ENCODE measurements around the gene ZACN.

The ZACN gene

DNA sequence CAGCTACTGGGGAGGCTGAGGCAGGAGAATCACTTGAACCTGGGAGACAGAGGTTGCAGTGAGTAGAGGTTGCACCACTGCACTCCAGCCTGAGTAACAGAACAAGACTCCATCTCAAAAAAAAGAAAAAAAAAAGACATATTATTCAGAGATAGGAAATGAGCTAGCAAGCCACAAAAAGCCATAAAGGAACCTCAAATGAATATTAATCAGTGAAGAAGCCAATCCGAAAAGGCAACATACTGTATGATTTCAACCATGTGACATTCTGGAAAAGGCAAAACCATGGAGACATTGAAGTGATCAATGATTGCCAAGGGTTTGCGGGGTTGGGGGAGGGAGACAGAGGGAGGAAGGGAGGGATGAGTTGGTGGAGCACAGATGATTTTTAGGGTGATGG lies 33.0 kb downstream of the ZACN start:
- 98% methylated on average over 2 of the region's 2 CpGs for WGBS
- no peaks in the 10 kb centered on the region for H3K27me3 ChIP-seq (ENCODE audit: insufficient read depth, low read length)
- no peaks in the 10 kb centered on the region for H3K36me3 ChIP-seq (ENCODE audit: insufficient read depth, low read length)
- no peak overlapping the region for H3K27ac ChIP-seq (ENCODE audit: low read depth, low read length)
- no peak overlapping the region for H3K4me3 ChIP-seq (ENCODE audit: low read length)
- H3K9ac ChIP-seq (ENCODE audit: low read depth, low read length): no peak overlapping the region
- no peaks in the 10 kb centered on the region for H3K9me3 ChIP-seq (ENCODE audit: insufficient read depth, low read depth, low read length)
- H3K4me1 ChIP-seq (ENCODE audit: insufficient read depth, low read length): no peaks in the 10 kb centered on the region

DNA sequence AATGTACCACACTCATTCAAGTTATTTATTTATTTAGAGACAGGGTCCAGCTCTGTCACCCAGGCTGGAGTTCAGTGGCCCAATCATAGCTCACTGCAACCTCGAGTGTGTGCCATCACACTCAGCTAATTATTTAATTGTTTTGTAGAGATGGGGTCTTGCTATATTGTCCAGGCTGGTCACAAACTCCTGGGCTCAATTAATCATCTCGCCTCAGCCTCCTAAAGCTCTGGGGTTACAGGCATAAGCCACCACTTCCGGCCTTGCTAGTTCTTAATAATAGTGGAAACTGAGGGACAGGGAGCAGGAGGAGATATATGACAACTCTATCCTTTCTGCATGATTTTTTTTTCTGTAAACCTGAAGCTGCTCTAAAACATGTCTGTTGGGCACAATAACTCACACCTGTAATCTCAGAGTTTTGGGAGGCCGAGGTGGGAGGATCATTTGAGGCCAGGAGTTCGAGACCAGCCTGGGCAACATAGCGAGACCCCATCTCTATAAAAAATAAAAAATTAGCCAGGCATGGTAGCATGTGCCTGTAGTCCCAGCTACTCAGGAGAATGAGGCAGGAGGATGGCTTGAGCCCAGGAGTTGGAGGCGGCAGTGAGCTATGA lies 36.3 kb downstream of the ZACN start:
- Histone ChIP-seq H3K9me3 (ENCODE audit: insufficient read depth, low read depth, low read length) (no peaks in the 10 kb centered on the region), H3K4me3 (ENCODE audit: low read length) (no peak overlapping the region), H3K36me3 (ENCODE audit: insufficient read depth, low read length) (no peaks in the 10 kb centered on the region), H3K27ac (ENCODE audit: low read depth, low read length) (no peak overlapping the region), H3K9ac (ENCODE audit: low read depth, low read length) (no peak overlapping the region), H3K27me3 (ENCODE audit: insufficient read depth, low read length) (no peaks in the 10 kb centered on the region), H3K4me1 (ENCODE audit: insufficient read depth, low read length) (peaks cover 4% of the 10 kb centered on the region; the same call in 1 of the 2 replicates)
- 92% methylated on average over 7 of the region's 7 CpGs for WGBS

DNA sequence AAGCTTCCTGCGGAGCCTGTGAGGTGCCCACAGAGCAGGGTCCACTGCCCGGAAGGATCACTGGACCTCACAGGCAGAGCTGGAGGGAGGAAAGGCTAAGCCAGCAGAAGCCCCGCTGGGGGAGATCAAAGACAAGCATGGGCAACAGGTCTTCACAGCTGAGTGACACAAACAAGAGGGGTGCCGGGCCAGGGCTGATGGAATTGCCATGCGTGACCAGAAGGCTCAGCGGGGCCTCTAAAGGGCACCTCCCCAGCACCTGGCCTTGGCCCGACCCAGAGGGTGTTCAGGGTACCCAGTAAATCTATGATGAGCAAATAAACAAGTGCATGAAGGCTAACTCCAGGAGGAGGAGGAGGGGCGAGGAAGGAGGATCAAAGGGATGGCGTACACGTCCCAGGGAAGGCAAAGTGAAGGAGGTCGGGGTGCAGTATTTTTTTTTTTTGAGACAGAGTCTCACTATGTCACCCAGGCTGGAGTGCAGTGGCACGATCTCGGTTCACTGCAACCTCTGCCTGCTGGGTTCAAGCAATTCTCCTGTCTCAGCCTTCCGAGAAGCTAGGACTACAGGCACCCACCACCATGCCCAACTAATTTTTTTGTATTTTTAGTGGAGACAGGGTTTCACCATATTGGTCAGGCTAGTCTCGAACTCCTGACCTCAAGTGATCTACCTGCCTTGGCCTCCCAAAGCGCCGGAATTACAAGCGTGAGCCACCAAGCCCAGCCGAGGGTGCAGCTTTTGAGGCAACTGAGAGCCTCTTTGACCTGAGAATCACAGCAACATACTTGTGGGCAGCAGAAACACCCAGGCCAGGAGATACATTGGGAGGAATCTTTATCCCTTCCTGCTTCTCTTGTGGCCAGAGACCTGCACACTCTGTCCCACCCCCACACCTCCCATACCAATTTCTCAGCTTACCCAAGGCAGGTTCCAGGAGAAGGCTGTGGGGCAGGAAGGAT lies 40.7 kb downstream of the ZACN start:
- Histone ChIP-seq H3K27me3 (ENCODE audit: insufficient read depth, low read length) (peaks cover 8% of the 10 kb centered on the region), H3K9me3 (ENCODE audit: insufficient read depth, low read depth, low read length) (no peaks in the 10 kb centered on the region), H3K27ac (ENCODE audit: low read depth, low read length) (no peak overlapping the region), H3K9ac (ENCODE audit: low read depth, low read length) (no peak overlapping the region), H3K4me3 (ENCODE audit: low read length) (no peak overlapping the region), H3K36me3 (ENCODE audit: insufficient read depth, low read length) (no peaks in the 10 kb centered on the region), H3K4me1 (ENCODE audit: insufficient read depth, low read length) (peaks cover 14% of the 10 kb centered on the region)
- 71% methylated on average over 19 of the region's 19 CpGs for WGBS

DNA sequence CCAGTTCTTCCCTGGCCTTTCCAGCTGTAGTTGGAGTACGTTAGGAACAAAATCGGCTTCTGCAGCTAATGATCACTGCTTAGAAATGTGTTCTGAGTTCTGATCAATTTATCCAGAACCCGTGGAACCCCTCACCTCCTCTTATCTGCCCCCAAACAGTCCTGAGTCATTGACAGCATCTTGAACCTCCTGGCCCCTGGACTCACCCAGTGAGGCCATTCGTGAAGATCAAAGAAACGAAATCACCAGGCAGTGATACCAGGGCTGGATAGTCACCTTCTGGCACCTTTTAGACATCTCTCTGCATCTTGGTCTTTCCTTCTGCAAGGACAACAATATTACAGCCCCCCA lies 41.7 kb downstream of the ZACN start:
- no peak overlapping the region for H3K4me3 ChIP-seq (ENCODE audit: low read length)
- H3K9ac ChIP-seq (ENCODE audit: low read depth, low read length): no peak overlapping the region
- 68% methylated on average over 5 of the region's 5 CpGs for WGBS
- peaks cover 8% of the 10 kb centered on the region for H3K27me3 ChIP-seq (ENCODE audit: insufficient read depth, low read length)
- no peak overlapping the region for H3K27ac ChIP-seq (ENCODE audit: low read depth, low read length)
- H3K36me3 ChIP-seq (ENCODE audit: insufficient read depth, low read length): no peaks in the 10 kb centered on the region
- H3K9me3 ChIP-seq (ENCODE audit: insufficient read depth, low read depth, low read length): no peaks in the 10 kb centered on the region
- H3K4me1 ChIP-seq (ENCODE audit: insufficient read depth, low read length): peaks cover 14% of the 10 kb centered on the region

DNA sequence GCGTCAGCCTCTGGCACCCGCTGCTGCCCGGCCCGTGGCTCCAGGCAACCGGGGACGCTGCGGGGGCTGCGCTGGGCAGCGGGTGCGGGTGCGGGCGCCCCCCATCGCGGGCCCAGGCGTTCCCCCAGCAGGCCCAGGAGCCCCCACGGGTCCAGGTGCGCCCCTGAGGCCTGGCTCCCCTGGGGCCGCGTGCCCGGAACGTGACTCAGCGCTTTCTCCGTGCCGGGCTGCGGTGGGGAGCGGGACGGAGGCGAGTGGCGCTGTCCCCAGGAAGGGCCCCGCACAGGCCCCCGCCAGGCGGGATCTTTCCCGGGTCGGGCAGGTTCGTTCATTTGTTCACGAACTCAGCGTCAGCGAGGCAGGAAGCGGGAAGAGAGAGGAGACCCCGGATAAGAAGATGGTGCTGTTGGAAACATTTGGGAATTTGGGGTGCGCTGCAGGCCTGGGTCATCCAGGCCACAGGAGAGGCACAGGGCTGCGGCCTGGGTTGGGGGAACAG lies 43.0 kb downstream of the ZACN start:
- peak overlapping the region; percentile 55 for H3K9ac ChIP-seq (ENCODE audit: low read depth, low read length)
- no peaks in the 10 kb centered on the region for H3K9me3 ChIP-seq (ENCODE audit: insufficient read depth, low read depth, low read length)
- H3K36me3 ChIP-seq (ENCODE audit: insufficient read depth, low read length): no peaks in the 10 kb centered on the region
- peak overlapping the region; percentile 34 for H3K4me3 ChIP-seq (ENCODE audit: low read length)
- 33% methylated on average over 42 of the region's 42 CpGs for WGBS
- peaks cover 8% of the 10 kb centered on the region for H3K27me3 ChIP-seq (ENCODE audit: insufficient read depth, low read length)
- H3K4me1 ChIP-seq (ENCODE audit: insufficient read depth, low read length): peaks cover 14% of the 10 kb centered on the region
- H3K27ac ChIP-seq (ENCODE audit: low read depth, low read length): 0 out of 2 replicates have a peak overlapping the region, but pooled peaks have one; percentile 25

DNA sequence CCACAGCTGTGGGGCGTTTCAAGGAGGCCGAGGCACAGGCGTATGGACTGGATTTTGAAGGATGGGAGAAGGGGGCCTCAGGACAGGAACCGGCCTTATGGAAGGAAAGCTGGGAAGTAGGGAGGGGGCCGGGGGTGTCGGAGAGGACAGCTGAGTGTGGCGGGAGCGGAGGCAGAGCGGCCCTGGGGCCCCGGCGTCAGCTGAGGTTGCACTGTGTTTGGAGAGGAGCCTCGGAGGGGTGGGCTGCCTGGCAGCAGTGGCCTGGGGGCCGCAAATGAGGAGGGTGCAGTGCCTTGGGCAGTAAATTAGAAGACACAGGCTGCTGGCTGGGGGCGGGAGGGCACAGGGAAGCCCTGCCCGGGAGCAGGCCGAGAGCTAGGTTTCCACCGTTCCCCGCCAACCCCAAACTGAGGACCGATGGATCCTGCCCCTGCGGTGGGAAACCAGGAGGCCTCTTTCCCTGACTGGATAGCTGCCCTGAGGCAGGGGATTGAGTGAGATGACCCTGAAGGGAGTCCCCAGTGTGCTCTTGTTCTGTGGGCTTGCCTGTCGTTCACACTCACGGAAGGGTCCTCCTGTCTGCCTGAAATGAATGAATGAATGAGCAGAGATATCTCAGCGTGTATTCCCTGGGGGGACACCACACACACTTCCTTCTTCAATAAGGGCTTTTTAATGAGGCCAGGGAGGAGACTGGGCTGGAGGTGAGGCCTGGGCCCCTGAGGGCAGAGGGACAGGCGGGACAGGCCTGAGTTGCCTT lies 43.6 kb downstream of the ZACN start:
- WGBS: 71% methylated on average over 22 of the region's 24 CpGs
- peak overlapping the region; percentile 34; the same call in 1 of the 2 replicates for H3K4me3 ChIP-seq (ENCODE audit: low read length)
- no peaks in the 10 kb centered on the region for H3K9me3 ChIP-seq (ENCODE audit: insufficient read depth, low read depth, low read length)

DNA sequence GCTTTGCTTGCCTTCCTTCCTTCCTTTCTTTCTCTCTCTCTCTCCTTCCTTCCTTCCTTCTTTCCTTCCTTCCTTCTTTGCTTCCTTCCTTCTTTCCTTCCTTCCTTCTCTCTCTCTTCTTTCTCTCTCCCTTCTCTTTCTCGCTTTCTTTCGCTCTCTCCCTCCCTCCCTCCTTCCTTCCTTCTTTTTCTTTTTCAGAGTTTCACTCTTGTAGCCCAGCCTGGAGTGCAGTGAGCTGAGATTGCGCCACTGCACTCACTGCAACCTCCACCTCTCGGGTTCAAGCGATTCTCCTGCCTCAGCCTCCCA lies 44.2 kb downstream of the ZACN start:
- WGBS: 74% methylated on average over 5 of the region's 5 CpGs
- peaks cover 8% of the 10 kb centered on the region for H3K27me3 ChIP-seq (ENCODE audit: insufficient read depth, low read length)
- H3K4me1 ChIP-seq (ENCODE audit: insufficient read depth, low read length): peaks cover 14% of the 10 kb centered on the region
- H3K36me3 ChIP-seq (ENCODE audit: insufficient read depth, low read length): no peaks in the 10 kb centered on the region
- no peak overlapping the region for H3K9ac ChIP-seq (ENCODE audit: low read depth, low read length)
- H3K9me3 ChIP-seq (ENCODE audit: insufficient read depth, low read depth, low read length): no peaks in the 10 kb centered on the region
- no peak overlapping the region for H3K4me3 ChIP-seq (ENCODE audit: low read length)
- no peak overlapping the region for H3K27ac ChIP-seq (ENCODE audit: low read depth, low read length)

More for the DNA sequence above, 43.6 kb downstream of the ZACN start:
- Histone ChIP-seq H3K36me3 (ENCODE audit: insufficient read depth, low read length) (no peaks in the 10 kb centered on the region), H3K27me3 (ENCODE audit: insufficient read depth, low read length) (peaks cover 8% of the 10 kb centered on the region), H3K9ac (ENCODE audit: low read depth, low read length) (peak overlapping the region; percentile 55), H3K27ac (ENCODE audit: low read depth, low read length) (no peak overlapping the region), H3K4me1 (ENCODE audit: insufficient read depth, low read length) (peaks cover 14% of the 10 kb centered on the region)

DNA sequence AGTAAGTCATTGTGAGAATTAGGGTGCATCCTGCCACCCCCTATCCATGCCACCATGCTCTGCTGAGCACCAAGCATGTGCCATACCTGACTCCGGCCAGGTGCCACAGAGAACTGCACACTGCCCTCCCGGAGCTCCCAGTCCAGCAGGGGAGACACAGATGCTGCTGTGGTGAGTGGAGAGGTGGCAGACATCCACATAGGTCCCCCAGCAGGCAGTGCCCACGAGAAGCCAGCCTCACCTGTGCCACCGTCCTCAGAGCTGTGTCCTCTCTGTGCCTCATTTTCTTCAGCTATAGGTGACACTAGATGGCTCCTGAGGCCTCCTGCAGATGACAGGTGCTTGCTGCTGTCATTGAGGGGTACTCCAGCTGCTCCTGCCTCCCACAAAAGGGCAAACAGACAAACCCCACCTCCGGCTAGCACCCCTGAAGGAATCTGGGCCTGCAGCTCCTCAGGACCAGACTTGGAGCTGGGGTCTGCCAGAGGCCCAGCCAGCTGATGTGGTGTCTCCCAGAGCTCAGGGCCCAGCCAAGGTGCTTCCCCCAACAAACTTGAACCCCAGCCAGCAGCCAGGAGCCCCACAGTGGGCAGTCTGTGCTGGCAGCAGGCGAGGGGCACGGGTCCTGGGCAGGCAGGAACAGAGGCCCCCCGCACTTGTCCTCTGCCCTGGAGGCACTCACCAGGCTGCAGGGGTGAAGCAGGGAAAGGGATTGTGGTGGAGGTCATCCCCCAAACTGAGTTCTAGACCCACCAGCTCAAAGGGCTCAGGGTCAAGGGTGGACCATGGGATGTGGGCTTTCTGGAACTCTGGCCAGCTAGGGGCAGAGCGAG lies 45.0 kb downstream of the ZACN start:
- Histone ChIP-seq H3K4me1 (ENCODE audit: insufficient read depth, low read length) (peaks cover 14% of the 10 kb centered on the region), H3K9ac (ENCODE audit: low read depth, low read length) (no peak overlapping the region), H3K4me3 (ENCODE audit: low read length) (no peak overlapping the region), H3K36me3 (ENCODE audit: insufficient read depth, low read length) (no peaks in the 10 kb centered on the region), H3K9me3 (ENCODE audit: insufficient read depth, low read depth, low read length) (no peaks in the 10 kb centered on the region), H3K27ac (ENCODE audit: low read depth, low read length) (no peak overlapping the region), H3K27me3 (ENCODE audit: insufficient read depth, low read length) (peaks cover 8% of the 10 kb centered on the region)
- 71% methylated on average over 9 of the region's 9 CpGs for WGBS

DNA sequence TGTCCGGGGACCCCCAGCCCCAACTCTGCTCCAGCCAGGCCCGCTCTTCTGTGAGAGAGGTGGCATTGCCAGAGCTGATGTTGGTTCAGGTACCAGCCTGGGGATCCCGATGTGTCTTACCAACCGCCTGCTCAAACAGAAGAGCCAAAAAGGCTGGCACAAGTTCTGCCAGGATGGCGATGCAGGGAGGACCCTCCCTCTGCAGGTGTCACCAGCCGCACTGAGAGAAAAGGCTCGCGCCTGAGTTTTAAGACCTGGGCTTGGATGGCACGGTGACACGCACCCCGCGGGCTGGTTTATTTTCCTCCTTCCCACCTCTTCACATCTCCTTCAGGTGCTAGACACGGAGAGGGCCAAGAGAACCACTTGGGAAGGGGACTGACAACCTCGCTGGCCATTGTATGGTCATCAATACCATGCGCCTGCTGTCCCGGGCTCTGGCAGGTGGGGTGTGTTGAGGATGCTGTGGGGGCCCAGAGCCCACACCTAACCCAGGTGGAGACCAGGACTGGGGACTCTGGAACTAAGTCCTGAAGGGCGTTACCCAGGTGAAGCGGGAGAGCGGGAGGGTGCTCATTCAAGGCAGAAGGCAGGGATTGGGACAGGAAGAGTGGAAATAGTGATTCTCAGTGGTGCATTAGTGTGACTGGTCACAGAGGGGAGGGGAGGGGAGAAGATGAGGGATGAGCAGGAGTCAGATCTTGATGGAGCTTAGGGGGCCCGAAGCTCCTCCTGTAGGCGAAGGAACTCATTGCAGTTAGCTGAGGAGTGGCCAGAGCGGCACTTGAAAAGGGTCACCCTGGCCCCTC lies 45.8 kb downstream of the ZACN start:
- WGBS: 88% methylated on average over 21 of the region's 22 CpGs

DNA sequence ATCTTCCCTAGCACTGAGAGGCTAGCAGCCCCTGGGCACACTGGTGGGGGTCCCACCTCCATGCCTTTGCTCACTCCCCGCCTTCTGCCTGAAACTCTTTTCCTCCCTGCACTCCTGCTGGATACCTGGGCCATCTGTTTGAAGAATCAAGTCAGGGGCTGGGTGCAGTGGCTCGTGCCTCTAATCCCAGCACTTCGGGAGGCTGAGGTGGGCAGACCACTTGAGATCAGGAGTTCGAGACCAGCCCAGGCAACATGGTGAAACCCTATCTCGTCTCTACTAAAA lies 46.4 kb downstream of the ZACN start:
- 85% methylated on average over 5 of the region's 5 CpGs for WGBS

More for the DNA sequence above, 45.8 kb downstream of the ZACN start:
- Histone ChIP-seq H3K9me3 (ENCODE audit: insufficient read depth, low read depth, low read length) (no peaks in the 10 kb centered on the region), H3K4me1 (ENCODE audit: insufficient read depth, low read length) (peaks cover 14% of the 10 kb centered on the region), H3K27me3 (ENCODE audit: insufficient read depth, low read length) (peaks cover 8% of the 10 kb centered on the region), H3K27ac (ENCODE audit: low read depth, low read length) (no peak overlapping the region), H3K9ac (ENCODE audit: low read depth, low read length) (no peak overlapping the region), H3K36me3 (ENCODE audit: insufficient read depth, low read length) (no peaks in the 10 kb centered on the region), H3K4me3 (ENCODE audit: low read length) (no peak overlapping the region)

More for the DNA sequence above, 46.4 kb downstream of the ZACN start:
- peaks cover 9% of the 10 kb centered on the region for H3K4me1 ChIP-seq (ENCODE audit: insufficient read depth, low read length)
- H3K27me3 ChIP-seq (ENCODE audit: insufficient read depth, low read length): peaks cover 13% of the 10 kb centered on the region
- no peak overlapping the region for H3K27ac ChIP-seq (ENCODE audit: low read depth, low read length)
- no peaks in the 10 kb centered on the region for H3K9me3 ChIP-seq (ENCODE audit: insufficient read depth, low read depth, low read length)
- no peak overlapping the region for H3K4me3 ChIP-seq (ENCODE audit: low read length)
- no peak overlapping the region for H3K9ac ChIP-seq (ENCODE audit: low read depth, low read length)
- no peaks in the 10 kb centered on the region for H3K36me3 ChIP-seq (ENCODE audit: insufficient read depth, low read length)

Data from HUES64 (cell line).